Fibroblast of mammary gland (primary cell): ENCODE results near the gene EIF1.

Experiments
- DNase-seq: peaks from one replicate; pipeline ENCODE4 v3.0.0-alpha.2; 2010; ENCODE audit warnings: low read depth
- H3K4me3 ChIP-seq: 2 replicates; pipeline ENCODE4 v1.5.1; 2011; ENCODE audit warnings: low read depth, mild to moderate bottlenecking, low read length, moderate library complexity; ENCODE audit not compliant: control insufficient read depth
- CTCF ChIP-seq: conservative IDR thresholded peaks from 2 replicates; pipeline ENCODE4 v1.5.1; 2011; ENCODE audit warnings: low read depth, low read length, inconsistent platforms; ENCODE audit not compliant: control insufficient read depth, insufficient read depth

EIF1 gene

DNA sequence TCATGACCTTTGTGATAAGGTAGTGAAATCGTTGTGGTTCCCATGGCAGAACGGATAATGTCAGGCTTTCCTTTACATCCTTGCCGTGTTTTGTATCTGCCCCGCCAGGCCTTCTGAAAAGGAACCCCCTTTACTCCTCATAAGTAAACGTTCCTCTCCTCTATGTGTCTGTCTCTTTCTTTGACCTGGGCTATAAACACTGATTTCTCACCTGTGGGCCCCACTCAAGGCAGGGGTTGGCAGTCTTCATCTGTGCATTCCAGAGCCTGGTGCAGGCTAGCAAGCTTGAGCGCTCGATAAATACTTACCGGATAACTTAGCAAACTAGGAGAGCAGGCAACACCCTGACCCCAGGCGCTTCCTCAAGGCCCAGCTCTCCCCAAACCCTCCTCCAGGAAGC, 53.0 kb downstream of the EIF1 start:
- H3K4me3 ChIP-seq, result no peak overlapping the region
- DNase-seq, result no peak
- no peak for TF ChIP-seq CTCF
